ENCODE measurements around the gene SIRPA.

Gene SIRPA

DNA sequence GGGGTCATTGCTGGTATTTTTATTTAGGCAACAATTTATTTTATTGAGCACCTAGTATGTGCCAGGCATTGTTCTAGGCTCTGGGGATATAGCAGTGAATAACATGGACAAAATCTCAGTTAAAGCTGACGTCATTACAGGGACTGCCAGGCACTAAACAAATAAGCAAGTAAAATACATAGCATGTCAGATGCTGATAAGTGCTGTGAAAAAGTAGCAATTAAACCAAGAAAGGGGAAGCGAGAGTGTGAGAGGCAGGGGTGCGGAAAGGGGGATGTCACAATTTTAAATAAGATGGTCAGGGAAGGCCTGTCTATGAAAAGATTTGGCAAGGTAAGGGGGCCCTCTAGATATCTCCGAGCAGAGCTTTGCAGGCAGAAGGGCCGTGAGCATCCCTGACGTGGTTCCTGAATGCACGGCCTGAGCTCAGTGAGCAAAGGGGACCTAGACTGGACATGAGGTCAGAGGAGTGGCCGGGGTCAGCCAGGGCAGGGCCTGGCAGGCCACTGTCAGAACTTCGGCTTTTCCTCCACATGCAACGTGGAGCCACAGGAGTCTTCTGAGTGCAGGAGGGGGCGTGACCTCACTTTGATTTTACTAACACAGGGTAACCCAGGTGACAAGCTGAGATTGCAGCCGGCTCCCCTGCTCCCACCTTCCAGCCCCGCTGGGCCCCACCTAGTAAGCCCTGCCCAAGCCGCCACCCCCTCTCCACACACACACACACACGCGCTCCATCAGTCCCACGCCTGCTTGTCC, 24.2 kb upstream of the SIRPA start:
- no peak for DNase-seq (ENCODE audit: low read depth)

DNA sequence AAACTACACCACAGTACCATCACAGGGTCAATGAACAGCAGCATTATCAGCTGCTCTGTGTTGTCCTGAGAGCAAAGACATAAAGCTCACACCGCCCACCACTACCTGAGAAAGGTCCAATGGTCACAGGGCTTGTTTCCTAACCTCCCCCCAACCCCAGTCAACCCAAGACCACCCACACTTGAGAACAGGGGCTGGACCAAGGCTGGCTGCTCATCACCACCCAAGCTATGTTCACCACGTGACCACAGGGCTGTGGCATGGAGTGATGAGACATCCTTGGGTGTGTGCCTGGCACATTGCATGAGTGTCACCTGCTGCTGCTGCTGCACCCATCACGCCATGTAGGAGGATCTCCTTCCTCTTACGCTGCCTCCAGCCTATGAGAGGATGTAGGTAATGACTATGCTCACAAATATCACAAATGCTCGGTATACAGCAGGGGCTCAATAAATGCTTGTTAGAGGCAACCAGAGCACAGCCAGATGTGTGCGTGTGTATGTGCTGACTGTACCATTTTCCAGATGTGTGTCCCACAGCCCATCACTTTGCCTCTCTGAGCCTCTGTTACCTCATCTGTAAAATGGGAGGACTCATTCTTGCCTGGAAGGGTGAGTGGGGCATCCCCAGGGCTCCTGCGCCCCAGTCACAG, 23.3 kb upstream of the SIRPA start:
- DNase-seq (ENCODE audit: low read depth), result no peak

DNA sequence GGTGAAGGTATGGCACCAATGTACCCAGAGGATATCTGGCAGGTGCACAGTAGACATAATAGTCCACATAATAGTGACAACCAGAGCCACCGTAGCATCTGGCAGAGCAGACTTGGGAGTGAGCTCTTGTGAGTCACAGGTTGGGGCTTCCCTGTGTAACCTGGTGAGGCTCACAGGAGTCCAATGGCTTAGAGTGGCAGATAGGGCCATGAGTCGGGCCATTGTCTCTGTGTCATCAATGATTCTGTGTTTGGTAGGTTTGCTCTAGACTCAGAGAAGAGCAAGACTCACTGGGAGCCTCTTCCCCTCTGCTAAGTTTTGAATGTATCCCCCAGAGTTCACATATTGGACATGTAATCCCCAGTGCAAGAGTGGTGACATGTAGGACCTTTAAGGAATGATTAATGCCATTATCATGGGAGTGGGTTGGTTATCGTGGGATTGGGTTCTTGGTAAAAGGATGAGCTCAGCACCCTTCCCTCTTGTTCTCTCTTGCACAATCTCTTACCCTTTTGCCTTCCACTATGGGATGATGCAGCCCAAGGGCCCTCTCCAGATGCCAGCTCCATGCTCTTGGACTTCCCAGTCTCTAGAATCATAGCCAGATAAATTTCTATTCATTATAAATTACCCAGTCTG, 22.6 kb upstream of the SIRPA start:
- no peak for DNase-seq (ENCODE audit: low read depth)

DNA sequence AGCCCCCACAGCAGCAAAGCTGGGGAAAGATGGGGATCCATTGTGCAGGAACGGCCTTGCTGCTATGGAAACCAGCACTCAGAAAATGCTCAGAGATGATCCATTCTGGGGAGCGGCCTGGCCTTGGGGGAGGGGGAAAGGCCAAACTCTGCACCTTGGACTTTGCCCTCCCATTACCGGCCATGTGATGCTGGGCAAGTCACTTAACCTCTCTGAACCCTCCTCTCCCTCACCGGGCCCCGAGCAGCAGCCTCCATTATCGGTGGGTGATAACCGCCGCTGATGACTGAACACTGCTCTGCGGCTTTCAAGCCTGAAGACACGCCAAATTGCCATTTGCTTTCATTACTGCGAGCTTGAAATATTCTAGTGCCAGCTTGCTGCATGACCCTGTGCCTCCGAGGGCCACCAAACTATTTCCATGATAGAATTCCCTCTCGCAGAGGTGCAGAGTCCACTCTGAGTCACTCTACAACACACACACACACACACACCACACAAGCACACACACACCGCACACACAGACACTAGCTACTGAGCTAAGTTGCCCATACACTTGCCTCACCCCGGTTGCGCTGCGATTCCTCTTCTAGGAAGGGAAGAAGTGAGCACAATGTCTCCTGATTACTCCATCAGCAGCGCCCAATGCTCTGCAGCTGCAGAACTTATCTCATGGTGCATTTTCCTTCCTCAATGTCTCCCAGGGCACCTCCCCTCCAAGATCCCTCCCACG, 20.6 kb upstream of the SIRPA start:
- DNase-seq (ENCODE audit: low read depth), result no peak

DNA sequence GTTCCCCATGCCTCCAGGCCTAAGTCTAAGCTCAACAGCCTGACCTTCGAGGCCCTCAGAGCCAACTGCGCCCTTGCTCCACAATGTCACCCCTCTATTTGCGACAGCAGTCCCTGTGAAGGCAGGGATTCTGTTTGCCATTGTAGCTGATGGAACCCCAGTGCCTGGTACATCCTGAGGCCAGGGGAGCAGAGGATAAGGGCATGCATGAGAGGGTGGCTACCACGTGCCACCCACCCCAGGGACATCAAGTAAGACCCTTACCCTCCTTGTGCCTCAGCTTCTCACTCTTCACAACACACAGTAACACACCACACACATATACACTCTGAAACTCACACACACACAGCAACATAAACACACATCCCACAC, 20.0 kb upstream of the SIRPA start:
- no peak for DNase-seq (ENCODE audit: low read depth)

DNA sequence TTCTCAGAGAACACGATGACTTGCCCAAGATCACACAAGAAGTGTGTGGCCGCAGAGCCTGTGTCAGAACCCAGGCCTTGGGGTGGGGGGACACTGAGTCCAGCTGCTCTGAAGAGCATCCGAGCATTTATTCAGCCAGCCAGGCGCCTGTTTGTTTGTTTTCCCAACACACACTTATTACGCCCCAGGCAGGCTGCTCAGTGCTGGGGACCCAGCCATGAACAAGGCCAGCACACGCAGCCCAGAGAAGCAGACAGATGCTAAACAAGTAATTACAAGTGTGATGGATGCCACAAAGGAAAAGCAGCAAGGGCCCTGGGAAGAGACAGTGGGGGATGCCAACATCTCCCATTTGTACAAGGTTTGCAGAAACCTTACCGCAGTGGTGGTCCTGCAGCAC, 19.4 kb upstream of the SIRPA start:
- DNase-seq (ENCODE audit: low read depth), result no peak

DNA sequence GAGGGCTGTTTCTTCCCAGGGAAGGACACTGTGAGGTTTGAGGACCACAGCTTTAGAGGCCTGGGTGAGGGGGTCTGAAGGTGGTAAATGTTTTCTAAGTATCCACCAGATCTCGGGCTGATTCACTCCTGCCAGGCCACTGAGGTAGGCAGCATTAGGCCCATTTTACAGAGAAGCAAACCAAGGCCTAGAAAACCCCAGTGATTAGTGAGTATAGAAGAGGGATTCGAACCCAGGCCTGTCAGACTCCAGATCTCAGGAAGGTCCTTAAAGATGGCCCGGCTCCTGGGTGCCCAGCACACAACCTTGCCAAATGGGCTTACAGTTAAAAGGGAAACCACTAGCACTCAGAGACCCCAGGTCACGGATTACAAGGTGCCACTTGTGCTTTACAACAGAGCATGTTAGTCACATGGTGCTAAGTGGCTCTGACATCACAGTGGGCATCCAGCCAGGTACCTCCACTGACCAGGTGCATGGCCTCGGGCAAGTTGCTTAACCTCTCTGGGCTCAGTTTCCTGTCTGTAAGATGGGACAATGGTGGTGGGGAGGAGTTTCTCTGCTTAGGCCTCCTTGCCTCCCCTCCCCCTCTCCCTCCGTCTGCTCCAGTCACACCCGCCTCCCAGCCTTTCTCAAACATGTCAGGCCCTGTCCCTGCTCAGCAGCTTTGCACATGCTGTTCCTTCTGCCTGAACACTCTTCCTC, 18.8 kb upstream of the SIRPA start:
- no peak for DNase-seq (ENCODE audit: low read depth)

DNA sequence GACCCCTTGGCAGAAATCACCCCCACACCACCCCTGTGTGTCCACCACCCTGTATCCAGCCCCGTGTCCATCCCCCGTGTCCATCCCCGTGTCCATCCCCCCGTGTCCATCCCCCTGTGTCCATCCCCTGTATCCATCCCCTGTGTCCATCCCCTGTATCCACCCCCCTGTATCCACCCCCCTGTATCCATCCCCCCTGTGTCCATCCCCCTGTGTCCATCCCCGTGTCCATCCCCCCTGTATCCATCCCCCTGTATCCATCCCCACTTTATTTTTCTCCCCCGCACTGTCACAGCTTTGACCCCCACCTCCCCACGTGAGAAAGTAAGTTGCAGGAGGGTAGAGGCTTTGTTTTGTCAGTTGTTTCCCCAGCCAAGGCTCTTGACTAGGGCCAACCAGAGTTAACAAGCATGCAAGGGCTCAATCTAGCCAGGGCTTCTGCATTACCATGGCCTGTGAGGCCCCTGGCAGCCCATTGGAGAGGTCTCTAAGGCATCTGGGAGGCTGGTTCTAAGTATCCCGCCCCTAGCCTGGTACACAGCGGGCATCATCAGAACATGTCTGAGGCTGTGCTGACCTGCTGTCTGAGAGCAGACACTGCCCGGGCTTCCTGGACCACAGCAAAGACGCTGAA, 18.1 kb upstream of the SIRPA start:
- DNase-seq (ENCODE audit: low read depth), result no peak

DNA sequence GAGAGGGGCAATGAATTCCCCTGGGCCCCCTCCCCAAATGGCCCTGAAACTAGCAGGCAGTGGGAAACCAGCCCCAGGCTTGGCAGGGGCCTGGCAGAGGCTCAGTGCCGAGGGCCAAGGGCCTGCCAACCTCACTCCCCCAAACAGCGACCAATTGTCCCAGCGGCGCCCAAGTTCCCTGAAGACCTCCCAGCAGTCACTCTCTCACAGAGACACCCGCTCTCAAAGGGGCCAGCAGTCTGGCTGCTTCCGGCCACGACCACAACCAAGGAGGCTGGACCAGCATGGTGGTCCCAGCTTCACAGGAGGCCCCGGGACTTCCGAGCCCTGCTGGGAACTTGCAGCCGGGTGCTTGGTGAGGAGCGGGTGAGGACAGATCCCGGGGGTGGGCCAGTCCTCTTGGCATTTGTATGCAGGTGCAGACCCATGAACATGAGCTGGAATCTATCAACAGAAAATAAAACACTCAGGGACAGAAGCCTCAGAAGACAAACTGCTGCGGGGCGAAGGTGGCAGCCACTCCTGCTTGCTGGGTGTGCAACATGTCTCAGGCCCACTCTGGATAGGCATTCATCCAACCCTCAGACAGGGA, 17.5 kb upstream of the SIRPA start:
- DNase-seq (ENCODE audit: low read depth), result no peak

DNA sequence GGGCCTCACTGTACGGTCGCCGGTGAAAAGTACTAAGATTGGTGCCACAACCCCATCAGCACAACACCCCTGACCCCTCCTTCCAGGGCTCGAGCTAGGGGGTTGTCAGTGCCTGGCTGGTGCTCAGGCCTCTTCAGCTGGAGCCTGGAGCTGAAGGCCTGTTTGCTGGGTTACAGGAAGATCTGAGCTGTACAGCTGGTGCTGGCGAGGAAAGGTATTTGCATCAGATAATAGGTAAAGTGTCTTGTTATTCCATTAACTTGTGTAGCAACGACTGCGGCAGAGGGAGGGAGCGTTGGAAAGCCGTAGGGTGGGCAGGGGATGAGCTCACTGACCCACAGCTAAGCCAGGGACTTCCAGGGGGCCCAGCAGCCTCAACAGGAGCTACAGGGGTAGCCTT, 15.8 kb upstream of the SIRPA start:
- no peak for DNase-seq (ENCODE audit: low read depth)

DNA sequence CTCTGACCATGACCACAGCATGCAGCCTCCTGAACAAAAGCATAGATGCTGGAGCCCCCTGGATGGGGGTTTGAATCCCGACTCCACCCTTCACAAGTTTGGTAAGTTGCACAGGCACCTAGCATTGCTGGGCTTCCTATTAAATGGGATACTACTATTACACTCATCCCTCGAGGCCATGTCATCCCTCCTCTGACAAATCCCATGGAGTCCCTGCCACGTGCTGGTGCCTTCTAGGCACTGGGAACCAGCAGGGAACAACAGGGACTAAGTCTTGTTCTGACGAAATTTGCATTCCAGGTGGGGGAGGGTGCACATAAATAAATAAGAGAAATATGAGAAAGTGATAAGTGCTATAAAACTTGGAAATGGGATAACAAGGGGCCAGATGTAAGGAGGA, 15.3 kb upstream of the SIRPA start:
- peak; percentile 71 for DNase-seq (ENCODE audit: low read depth)

DNA sequence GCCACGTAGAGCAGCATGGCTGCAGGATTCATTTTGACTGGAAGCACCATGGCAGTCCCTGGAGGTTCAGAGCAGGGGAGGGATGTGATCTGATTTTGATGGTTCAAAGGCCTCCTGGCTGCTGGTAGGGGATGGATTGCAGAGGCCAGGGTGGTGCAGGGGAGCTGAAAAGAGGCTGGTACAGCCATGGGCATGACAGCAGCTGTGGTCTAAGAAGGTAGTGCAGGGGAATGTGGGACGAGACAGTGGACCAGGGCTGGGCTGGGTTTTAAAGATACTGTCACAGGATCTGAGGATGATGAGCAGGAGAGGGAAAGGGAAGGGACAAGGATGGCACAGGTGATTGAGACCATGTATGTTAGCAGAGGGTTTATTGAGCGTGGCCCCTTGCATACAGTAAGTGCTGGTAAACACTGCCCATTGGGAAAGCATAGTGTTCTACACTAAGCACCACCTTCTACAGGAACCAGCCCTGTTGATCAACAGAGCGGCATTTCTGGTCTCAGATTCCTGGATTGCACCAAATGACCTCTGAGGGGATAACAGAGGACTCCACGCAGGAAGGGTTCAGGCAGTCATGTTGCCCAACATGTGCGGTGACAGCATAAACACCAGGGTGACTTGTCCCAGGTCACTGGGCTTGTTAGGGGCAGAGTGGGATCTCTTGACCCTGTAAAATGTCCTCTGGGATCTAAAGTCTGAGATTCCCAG, 14.5 kb upstream of the SIRPA start:
- DNase-seq (ENCODE audit: low read depth), result no peak

DNA sequence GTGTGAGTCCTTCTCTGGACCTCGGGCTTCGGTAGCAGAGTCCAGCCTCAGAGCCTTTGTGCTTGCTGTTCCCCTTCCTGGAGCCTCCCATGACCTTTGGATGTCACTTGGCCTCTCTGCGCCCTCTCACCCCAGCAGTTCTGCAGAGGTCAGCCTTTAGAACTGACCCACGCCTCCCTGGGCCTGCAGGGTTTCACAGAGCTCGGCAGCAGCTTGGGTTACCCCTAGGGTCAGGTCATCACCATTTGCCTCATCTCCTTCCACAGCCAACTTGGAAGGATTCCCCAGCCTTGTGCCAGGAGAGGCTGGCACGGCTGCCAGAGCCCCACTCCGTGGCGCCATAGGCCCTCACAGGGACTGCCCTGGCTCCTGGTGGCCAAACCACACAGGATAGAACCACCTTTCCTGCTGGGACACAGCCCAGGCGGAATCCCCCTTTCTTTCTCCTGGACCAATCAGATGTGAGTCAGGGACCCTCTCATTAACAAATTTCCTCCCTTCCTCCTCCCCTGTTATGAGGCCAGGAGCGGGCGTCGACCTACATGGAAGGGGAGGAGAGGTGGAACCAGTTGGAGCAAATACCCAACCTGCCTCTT, 13.9 kb upstream of the SIRPA start:
- DNase-seq (ENCODE audit: low read depth), result no peak

DNA sequence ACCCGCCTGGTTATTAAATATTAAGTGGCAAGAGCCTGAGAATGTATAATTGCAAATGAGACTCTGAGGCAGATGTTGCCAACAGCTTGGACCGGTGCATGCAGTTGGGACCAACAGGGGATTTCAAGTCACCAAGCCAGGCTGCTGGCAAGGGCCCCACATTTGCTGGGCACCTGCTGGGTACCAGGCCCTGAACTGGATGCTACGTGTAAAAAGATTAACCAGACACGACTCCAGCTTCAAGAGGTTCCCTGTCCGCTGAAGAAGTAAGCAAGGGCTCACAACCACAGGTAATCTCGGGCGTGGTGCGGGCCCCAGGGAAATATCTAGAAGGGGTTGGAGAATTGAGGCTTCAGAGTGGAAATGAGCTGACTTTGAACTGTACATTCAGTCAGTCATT, 13.2 kb upstream of the SIRPA start:
- DNase-seq (ENCODE audit: low read depth), result no peak

DNA sequence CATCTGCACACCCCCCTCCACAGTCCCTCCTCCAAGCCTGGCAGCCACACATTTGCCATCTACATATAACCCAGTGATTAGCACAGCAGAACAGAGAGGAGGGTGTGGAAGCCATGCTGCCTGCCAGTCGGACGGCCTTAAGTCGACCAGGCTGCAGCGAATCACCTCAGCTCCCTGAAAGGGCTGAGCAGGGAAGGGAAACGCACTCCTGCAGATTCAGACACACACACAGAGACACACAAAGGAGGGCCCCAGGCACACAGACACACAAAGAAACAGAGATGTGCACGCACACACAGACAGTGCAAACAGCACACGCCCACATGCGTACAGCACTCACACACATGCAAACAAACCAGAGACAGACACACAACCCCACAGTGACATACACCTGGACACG, 11.2 kb upstream of the SIRPA start:
- peak; percentile 38 for DNase-seq (ENCODE audit: low read depth)

DNA sequence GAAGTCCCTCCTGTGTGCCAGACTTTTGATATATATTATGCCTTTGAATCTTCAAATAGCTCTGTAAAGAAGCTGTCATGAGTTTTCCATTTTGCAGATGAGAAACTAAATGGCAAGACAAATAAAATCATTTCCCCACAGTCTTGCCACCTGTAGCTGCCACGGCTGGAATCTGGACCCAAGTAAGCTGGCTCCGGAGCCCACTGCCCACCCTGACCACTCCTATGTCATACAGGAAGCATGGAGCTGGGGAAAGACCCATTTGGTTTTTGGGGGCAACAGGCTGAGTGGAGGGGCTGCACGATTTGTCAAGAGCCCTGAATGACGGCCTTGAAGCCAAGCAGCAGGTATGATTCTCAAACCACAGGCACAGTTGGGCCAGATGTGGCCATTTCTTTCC, 10.0 kb upstream of the SIRPA start:
- no peak for DNase-seq (ENCODE audit: low read depth)

DNA sequence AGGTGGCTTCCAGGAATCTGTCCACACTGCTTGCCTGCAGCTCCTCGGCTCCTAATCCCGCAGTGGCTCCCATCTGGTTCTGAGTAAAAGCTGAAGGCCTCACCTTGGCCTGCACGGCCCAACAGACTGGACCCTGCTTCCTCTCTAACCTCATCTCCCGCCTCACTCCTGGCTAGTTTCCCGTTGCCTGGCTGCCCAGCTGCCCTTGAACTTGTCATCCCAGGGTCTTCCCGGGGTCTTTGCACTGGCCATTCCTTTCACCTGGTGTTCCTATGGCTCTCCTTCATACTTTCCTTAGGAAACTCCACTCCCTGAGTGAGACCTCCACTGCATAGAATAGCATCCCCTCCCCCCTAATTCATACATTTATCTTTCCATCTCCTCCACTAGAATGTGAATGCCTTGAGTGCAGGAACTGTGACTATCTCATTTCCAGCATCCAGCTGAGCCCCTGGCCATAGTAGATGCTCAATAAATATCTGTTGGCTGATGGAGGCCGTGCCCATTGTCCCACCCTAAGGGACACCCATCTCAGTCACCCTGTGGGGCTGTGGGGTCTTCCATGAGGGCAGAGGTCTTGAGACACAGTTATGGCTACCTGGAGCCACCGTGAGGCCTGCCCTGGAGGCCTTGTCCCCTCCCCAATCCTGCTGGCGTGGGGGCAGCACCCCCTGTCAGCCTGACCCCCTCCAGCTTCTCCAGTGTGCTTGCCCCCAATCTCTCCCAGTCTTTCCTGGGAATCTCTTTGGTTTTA, 9.1 kb upstream of the SIRPA start:
- no peak for DNase-seq (ENCODE audit: low read depth)

DNA sequence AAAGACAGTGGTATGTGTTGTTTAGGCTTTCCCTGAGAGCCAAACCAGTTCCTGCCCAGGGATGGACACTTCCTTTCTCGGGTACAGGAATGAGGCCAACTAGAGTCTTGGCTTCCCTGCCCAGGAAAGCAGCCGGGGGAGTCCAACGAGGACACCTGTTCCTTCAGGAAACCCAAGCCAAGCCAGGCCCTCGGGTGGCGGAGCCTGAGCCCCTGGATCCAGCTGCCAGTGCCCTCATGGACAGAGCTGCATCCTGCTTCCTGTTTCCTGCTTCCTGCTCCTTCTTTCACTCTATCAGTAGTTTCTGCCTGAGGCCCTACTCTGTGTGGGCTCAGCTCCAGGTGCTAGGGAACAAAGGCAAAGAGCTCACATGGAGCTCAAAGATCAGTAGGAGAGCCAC, 7.9 kb upstream of the SIRPA start:
- no peak for DNase-seq (ENCODE audit: low read depth)

DNA sequence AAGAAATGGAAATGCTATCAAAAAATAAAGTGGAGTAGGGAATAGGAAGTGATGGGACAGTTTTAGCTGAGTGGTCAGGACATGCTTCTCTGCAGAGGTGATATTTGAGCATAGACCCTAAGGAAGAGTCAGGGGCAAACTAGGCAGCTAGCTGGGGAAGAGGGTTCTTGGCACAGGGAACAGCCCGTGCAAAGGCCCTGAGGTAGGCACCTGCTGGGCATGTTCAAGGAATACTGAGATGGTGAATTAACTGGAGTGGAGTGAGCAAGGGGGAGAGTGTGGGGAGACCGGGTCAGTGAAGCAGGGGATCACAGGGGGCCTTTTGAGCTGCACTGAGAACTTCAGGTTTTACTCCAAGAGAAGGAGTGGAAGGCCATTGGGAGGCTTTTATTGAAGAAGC, 7.5 kb upstream of the SIRPA start:
- DNase-seq (ENCODE audit: low read depth), result no peak

Data from EH (cell line).